ENCODE results near the gene DPF3. TPM values are rescaled to one million over a fixed set of nuclear protein-coding genes. Genes with fewer than 3 reads are reported as not detected.

The DPF3 gene
- total and polyA plus RNA-seq, 2 donors (not counting 1 experiment from before 2014, with no cell fraction given): 7.6 to 13.7 TPM

- no peak overlapping the region for H3K4me3 ChIP-seq (replicated peaks in 1 of 4; ENCODE audit: control extremely low read depth in 1 of 4, insufficient read depth in 1 of 4, low read depth in 3 of 4, low read length in 4 of 4)
- H3K79me2 ChIP-seq (ENCODE audit: control insufficient read depth, insufficient read depth, low read length): peaks cover 13% of the 10 kb centered on the region
- peaks cover 2% of the 10 kb centered on the region for H3K36me3 ChIP-seq (ENCODE audit: control insufficient read depth, insufficient read depth, low read length)
- no peaks in the 10 kb centered on the region for H4K20me1 ChIP-seq (ENCODE audit: control insufficient read depth, extremely low read depth, insufficient read depth, low read length)
- H3K9me3 ChIP-seq (ENCODE audit: control insufficient read depth, insufficient read depth, low read depth, low read length): no peaks in the 10 kb centered on the region
- no peaks in the 10 kb centered on the region for H3K27me3 ChIP-seq (ENCODE audit: control insufficient read depth, insufficient read depth, low read length)
- H3K27ac ChIP-seq (ENCODE audit: insufficient read depth, low read length): no peak overlapping the region
- no peak for TF ChIP-seq EZH2 (IDR thresholded peaks at IDR 0.05; ENCODE audit: low read length, missing control alignments)
- no peak overlapping the region for H3K4me2 ChIP-seq (ENCODE audit: extremely low read depth, insufficient read depth, low read length)
- no peaks in the 10 kb centered on the region for H3K4me1 ChIP-seq (ENCODE audit: control insufficient read depth, extremely low read depth, insufficient read depth, low read length)
- no peak overlapping the region for H2AFZ ChIP-seq (ENCODE audit: low read length)
- no peak overlapping the region for H3K9ac ChIP-seq (ENCODE audit: insufficient read depth, low read length)
- DNase-seq (ENCODE audit: low read depth in 2 of 2): no peak
These were observed 44.7 kb downstream of the DPF3 start for GRCh38 chr14:72849222-72849621.

DNA sequence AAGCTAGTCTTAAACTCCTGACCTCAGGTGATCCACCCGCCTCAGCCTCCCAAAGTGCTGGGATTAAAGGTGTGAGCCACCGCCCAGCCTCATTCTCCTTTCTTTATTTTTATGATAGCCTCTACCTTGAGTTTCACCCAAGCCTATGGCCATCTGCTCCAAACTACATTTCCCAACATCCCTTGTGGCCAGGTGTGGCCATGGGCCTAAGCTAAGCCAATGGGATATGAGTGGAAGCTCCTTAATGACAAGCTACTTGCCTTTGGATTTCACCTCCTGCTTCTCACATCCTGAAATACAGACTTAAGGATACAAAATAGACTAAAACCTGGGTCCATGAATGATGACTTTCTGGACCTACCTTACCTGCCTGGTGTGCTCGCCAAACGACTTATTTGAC is 46.2 kb downstream of the DPF3 start:
- H3K4me2 ChIP-seq (ENCODE audit: extremely low read depth, insufficient read depth, low read length): no peak overlapping the region
- H3K36me3 ChIP-seq (ENCODE audit: control insufficient read depth, insufficient read depth, low read length): peaks cover 2% of the 10 kb centered on the region
- no peaks in the 10 kb centered on the region for H3K27me3 ChIP-seq (ENCODE audit: control insufficient read depth, insufficient read depth, low read length)
- no peaks in the 10 kb centered on the region for H3K9me3 ChIP-seq (ENCODE audit: control insufficient read depth, insufficient read depth, low read depth, low read length)
- H3K4me3 ChIP-seq (replicated peaks in 1 of 4; ENCODE audit: control extremely low read depth in 1 of 4, insufficient read depth in 1 of 4, low read depth in 3 of 4, low read length in 4 of 4): no peak overlapping the region
- no peak overlapping the region for H2AFZ ChIP-seq (ENCODE audit: low read length)
- no peak overlapping the region for H3K27ac ChIP-seq (ENCODE audit: insufficient read depth, low read length)
- H3K9ac ChIP-seq (ENCODE audit: insufficient read depth, low read length): no peak overlapping the region
- no peaks in the 10 kb centered on the region for H3K4me1 ChIP-seq (ENCODE audit: control insufficient read depth, extremely low read depth, insufficient read depth, low read length)
- no peak for TF ChIP-seq EZH2 (IDR thresholded peaks at IDR 0.05; ENCODE audit: low read length, missing control alignments)
- TF ChIP-seq, protein P1, sequence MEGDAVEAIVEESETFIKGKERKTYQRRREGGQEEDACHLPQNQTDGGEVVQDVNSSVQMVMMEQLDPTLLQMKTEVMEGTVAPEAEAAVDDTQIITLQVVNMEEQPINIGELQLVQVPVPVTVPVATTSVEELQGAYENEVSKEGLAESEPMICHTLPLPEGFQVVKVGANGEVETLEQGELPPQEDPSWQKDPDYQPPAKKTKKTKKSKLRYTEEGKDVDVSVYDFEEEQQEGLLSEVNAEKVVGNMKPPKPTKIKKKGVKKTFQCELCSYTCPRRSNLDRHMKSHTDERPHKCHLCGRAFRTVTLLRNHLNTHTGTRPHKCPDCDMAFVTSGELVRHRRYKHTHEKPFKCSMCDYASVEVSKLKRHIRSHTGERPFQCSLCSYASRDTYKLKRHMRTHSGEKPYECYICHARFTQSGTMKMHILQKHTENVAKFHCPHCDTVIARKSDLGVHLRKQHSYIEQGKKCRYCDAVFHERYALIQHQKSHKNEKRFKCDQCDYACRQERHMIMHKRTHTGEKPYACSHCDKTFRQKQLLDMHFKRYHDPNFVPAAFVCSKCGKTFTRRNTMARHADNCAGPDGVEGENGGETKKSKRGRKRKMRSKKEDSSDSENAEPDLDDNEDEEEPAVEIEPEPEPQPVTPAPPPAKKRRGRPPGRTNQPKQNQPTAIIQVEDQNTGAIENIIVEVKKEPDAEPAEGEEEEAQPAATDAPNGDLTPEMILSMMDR (conservative IDR thresholded peaks at IDR 0.05 in 1 of 2, IDR thresholded peaks at IDR 0.05 in 1 of 2; ENCODE audit: low read depth in 1 of 2, low read length in 2 of 2): no peak
- peaks cover 12% of the 10 kb centered on the region for H3K79me2 ChIP-seq (ENCODE audit: control insufficient read depth, insufficient read depth, low read length)
- no peaks in the 10 kb centered on the region for H4K20me1 ChIP-seq (ENCODE audit: control insufficient read depth, extremely low read depth, insufficient read depth, low read length)
- no peak for DNase-seq (ENCODE audit: low read depth in 2 of 2)

GRCh38 chr14:72845683-72846082 is 48.2 kb downstream of the DPF3 start:
- H3K4me3 ChIP-seq (replicated peaks in 1 of 4; ENCODE audit: control extremely low read depth in 1 of 4, insufficient read depth in 1 of 4, low read depth in 3 of 4, low read length in 4 of 4): no peak overlapping the region
- H2AFZ ChIP-seq (ENCODE audit: low read length): no peak overlapping the region
- H3K79me2 ChIP-seq (ENCODE audit: control insufficient read depth, insufficient read depth, low read length): peaks cover 8% of the 10 kb centered on the region
- no peak overlapping the region for H3K9ac ChIP-seq (ENCODE audit: insufficient read depth, low read length)
- no peaks in the 10 kb centered on the region for H4K20me1 ChIP-seq (ENCODE audit: control insufficient read depth, extremely low read depth, insufficient read depth, low read length)
- no peak for DNase-seq (ENCODE audit: low read depth in 2 of 2)
- no peaks in the 10 kb centered on the region for H3K4me1 ChIP-seq (ENCODE audit: control insufficient read depth, extremely low read depth, insufficient read depth, low read length)
- H3K4me2 ChIP-seq (ENCODE audit: extremely low read depth, insufficient read depth, low read length): no peak overlapping the region
- peaks cover 2% of the 10 kb centered on the region for H3K36me3 ChIP-seq (ENCODE audit: control insufficient read depth, insufficient read depth, low read length)
- no peaks in the 10 kb centered on the region for H3K27me3 ChIP-seq (ENCODE audit: control insufficient read depth, insufficient read depth, low read length)
- TF ChIP-seq EZH2 (IDR thresholded peaks at IDR 0.05; ENCODE audit: low read length, missing control alignments): no peak
- TF ChIP-seq, protein P1 (conservative IDR thresholded peaks at IDR 0.05 in 1 of 2, IDR thresholded peaks at IDR 0.05 in 1 of 2; ENCODE audit: low read depth in 1 of 2, low read length in 2 of 2): no peak
- H3K27ac ChIP-seq (ENCODE audit: insufficient read depth, low read length): no peak overlapping the region
- no peaks in the 10 kb centered on the region for H3K9me3 ChIP-seq (ENCODE audit: control insufficient read depth, insufficient read depth, low read depth, low read length)

Measured in fibroblast of lung (primary cell).